Measurements from ENCODE around the gene DTX1. TPM values are rescaled to one million over a fixed set of nuclear protein-coding genes. Genes with fewer than 3 reads are reported as not detected.

DTX1 gene
- polyA plus RNA-seq, 1 experiment = not detected

DNA sequence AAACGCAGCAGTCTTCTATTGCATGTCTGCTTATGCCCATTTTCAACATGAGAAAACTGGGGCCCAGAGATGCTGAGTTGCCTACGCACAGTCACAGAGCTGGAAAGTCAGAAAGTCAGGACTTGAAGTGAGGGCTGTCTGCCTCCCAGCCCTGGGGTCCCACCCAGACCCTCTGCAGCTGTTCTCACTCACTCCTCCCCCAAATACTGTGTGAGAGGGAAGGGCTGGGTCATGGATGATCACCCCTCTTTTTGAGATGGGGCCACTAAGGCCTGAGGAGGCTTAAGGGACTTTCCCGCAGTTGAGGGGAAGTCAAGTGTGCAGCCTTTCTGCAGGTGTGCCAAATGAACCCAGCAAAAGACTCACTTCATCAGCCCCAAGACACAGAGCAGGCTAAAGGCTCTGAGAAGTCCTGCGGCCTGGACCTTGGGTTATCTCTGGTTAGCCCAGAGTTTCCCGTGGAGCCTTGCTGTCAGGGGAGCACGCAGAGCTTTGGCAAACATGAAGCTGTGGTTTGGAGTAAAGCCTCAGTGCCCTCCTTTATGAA lies 18.7 kb downstream of the DTX1 start:
- no peaks in the 10 kb centered on the region for H3K36me3 ChIP-seq (ENCODE audit: control insufficient read depth, insufficient read depth, low read length)
- H3K27me3 ChIP-seq (ENCODE audit: control insufficient read depth, insufficient read depth, low read length) = no peaks in the 10 kb centered on the region; the same call in 1 of the 2 replicates
- H3K4me3 ChIP-seq (ENCODE audit: low read depth, low read length) = no peak overlapping the region
- ChIA-PET CTCF (interaction anchor here (2.0 kb wide), 1 partner anchor 23 kb away, joined by 4 read pairs; no protein-coding TSS in a partner anchor), POLR2A (no interaction called here)
- TF ChIP-seq CTCF (IDR thresholded peaks at IDR 0.05; ENCODE audit: insufficient read depth, low read depth, low read length) = no peak
- DNase-seq (ENCODE audit: low read depth) = no peak

- Histone ChIP-seq H3K4me3 (ENCODE audit: low read depth, low read length) (no peak overlapping the region), H3K36me3 (ENCODE audit: control insufficient read depth, insufficient read depth, low read length) (no peaks in the 10 kb centered on the region), H3K27me3 (ENCODE audit: control insufficient read depth, insufficient read depth, low read length) (peaks cover under 1% of the 10 kb centered on the region; the same call in 1 of the 2 replicates)
- CTCF ChIA-PET = no interaction called here
- TF ChIP-seq CTCF (IDR thresholded peaks at IDR 0.05; ENCODE audit: insufficient read depth, low read depth, low read length) = no peak
- POLR2A ChIA-PET = no interaction called here
- no peak for DNase-seq (ENCODE audit: low read depth)
These were observed 20.7 kb downstream of the DTX1 start for GRCh38 chr12:113077057-113077858.

DNA sequence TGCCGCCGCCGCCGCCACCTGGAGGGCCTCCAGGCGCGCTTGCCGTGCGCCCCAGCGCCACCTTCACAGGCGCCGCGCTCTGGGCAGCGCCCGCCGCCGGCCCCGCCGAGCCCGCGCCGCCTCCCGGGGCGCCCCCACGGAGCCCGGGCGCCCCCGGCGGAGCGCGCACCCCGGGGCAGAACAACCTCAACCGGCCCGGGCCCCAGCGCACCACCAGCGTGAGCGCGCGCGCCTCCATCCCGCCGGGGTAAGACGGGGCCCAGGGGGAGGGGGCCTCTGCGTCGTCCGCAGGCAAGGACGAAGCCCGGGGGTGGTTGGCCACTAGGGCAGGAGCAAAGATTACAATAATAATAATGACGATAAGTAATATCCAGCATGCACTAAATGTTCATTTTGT lies 21.3 kb downstream of the DTX1 start:
- DNase-seq (ENCODE audit: low read depth) = no peak
- CTCF ChIA-PET = interaction anchor here (1.6 kb wide), 1 partner anchor 29 kb away, joined by 3 read pairs; no protein-coding TSS in a partner anchor
- TF ChIP-seq CTCF (IDR thresholded peaks at IDR 0.05; ENCODE audit: insufficient read depth, low read depth, low read length) = no peak
- POLR2A ChIA-PET = no interaction called here
- Histone ChIP-seq H3K27me3 (ENCODE audit: control insufficient read depth, insufficient read depth, low read length) (peaks cover 2% of the 10 kb centered on the region; the same call in 1 of the 2 replicates), H3K4me3 (ENCODE audit: low read depth, low read length) (no peak overlapping the region), H3K36me3 (ENCODE audit: control insufficient read depth, insufficient read depth, low read length) (no peaks in the 10 kb centered on the region)

GRCh38 chr12:113081873-113082272 lies 25.3 kb downstream of the DTX1 start:
- CTCF ChIA-PET = interaction anchor here (0.5 to 1.3 kb wide), 2 partner anchors 17 to 1283 kb away, joined by 3 read pairs; no protein-coding TSS in a partner anchor
- Histone ChIP-seq H3K36me3 (ENCODE audit: control insufficient read depth, insufficient read depth, low read length) (no peaks in the 10 kb centered on the region), H3K27me3 (ENCODE audit: control insufficient read depth, insufficient read depth, low read length) (peaks cover 2% of the 10 kb centered on the region; the same call in 1 of the 2 replicates), H3K4me3 (ENCODE audit: low read depth, low read length) (no peak overlapping the region)
- TF ChIP-seq CTCF (IDR thresholded peaks at IDR 0.05; ENCODE audit: insufficient read depth, low read depth, low read length) = no peak
- POLR2A ChIA-PET = no interaction called here
- DNase-seq (ENCODE audit: low read depth) = no peak

DNA sequence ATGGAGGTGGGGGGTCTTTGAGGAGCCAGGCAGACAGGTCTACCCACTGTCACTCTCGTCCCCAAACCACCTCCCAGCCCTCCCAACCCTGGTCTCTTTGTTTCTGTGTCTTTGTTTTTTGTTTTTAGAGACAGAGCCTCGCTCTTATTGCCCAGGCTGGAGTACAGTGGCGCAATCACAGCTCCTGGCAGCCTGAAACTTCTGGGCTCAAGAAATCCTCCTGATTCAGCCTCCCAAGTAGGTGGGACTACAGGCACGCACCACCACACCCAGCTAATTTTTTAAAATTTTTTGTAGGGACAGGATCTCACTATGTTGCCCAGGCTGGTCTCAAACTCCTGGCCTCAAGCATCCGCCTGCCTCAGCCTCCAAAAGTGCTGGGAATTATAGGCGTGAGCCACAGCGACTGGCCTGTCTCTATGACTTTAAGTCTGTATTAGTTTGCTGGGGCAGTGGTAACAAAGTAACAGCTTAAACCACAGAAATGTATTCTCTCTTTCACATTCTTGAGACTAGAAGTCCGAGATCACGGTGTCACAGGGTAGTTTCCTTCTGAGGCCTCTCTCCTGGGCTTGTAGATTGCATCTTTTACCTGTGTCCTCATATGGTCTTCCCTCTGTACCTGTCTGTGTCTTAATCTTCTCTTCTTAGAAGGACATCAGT lies 26.1 kb downstream of the DTX1 start:
- no peak for DNase-seq (ENCODE audit: low read depth)
- TF ChIP-seq CTCF (IDR thresholded peaks at IDR 0.05; ENCODE audit: insufficient read depth, low read depth, low read length) = no peak
- Histone ChIP-seq H3K4me3 (ENCODE audit: low read depth, low read length) (no peak overlapping the region), H3K27me3 (ENCODE audit: control insufficient read depth, insufficient read depth, low read length) (peaks cover 2% of the 10 kb centered on the region; the same call in 1 of the 2 replicates), H3K36me3 (ENCODE audit: control insufficient read depth, insufficient read depth, low read length) (no peaks in the 10 kb centered on the region)
- CTCF ChIA-PET = interaction anchor here (1.3 kb wide), 1 partner anchor 16 kb away, joined by 3 read pairs; no protein-coding TSS in a partner anchor
- POLR2A ChIA-PET = no interaction called here

All from BJ (cell line).